Measurements from ENCODE around the gene CASP4.
A peak's percentile ranks its signal among the peaks of the same experiment; 100 is the strongest.

The CASP4 gene

DNA sequence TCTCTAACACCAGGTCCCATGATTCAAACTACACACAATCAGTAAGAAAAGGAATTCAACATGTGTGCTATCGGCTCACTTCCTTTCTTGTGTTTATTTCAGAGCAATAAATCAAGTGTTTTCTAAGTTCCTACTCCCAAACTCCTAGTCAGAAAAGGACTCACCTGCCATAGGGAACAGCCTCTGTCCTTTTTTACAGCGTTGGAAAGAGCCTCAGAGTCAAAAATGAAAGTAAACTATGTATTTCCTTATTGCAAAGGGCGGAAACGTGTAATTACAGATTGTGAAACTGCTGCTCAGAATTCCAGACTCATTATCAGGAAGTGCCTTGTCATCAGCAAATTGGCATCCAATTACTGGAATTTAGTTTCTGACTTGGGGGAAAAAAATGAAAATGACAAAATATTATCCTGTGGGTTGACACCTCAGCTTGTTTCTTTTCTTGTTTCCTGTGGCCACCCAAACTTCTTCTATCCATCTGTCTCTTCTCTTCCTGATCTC lies at the start of gene CASP4:
TSS of gene CASP4 (minus strand) at position 220 of the 501 bp plus-strand sequence. CDS start at position 171, 49 bp downstream.
- Histone ChIP-seq H3K9me3 (ENCODE audit: insufficient read depth, low read length) (peaks cover 7% of the 10 kb centered on the region; the same call in 1 of the 2 replicates), H3K9ac (ENCODE audit: insufficient read length, low read depth) (no peak within 1 kb of the TSS), H3K36me3 (ENCODE audit: insufficient read depth, insufficient read length, low read length) (no peaks in the 10 kb centered on the region), H3K4me3 (ENCODE audit: insufficient read length, low read depth) (no peak within 1 kb of the TSS), H3K4me1 (ENCODE audit: insufficient read depth, insufficient read length) (no peaks in the 10 kb centered on the region), H3K27me3 (ENCODE audit: insufficient read depth, insufficient read length) (no peaks in the 10 kb centered on the region)
- TF ChIP-seq YY1 (IDR thresholded peaks at IDR 0.05; ENCODE audit: insufficient read depth, insufficient read length) = no peak
- no peak for TF ChIP-seq SUZ12 (IDR thresholded peaks at IDR 0.05; ENCODE audit: extremely low read depth, insufficient read depth, insufficient read length)
- TF ChIP-seq ZNF274 (IDR thresholded peaks at IDR 0.05; ENCODE audit: low read depth, low read length) = no peak
- no peak for DNase-seq (ENCODE audit: low read depth, low spot score)

DNA sequence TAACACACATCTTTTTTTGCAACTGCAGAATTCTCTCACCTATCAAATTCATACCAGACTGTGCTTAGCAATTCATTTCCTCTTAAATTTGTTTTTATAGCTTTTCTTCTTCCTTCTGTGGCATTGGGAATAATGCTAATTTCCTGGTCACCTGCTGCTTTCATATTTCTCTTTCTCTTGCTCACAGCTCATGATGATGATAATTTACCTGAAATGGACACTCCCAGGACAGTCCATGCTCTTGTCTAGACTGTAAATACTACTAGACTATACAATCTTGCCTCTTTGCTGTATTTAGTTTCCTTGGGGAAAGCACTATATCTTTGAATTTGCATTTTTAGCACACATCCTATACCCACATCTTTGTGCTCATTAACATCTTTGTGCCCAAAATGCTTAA lies 39.1 kb upstream of the CASP4 start:
- DNase-seq (ENCODE audit: low read depth, low spot score) = no peak
- H3K4me1 ChIP-seq (ENCODE audit: insufficient read depth, insufficient read length) = no peaks in the 10 kb centered on the region
- no peaks in the 10 kb centered on the region for H3K9me3 ChIP-seq (ENCODE audit: insufficient read depth, low read length)
- H3K27me3 ChIP-seq (ENCODE audit: insufficient read depth, insufficient read length) = no peaks in the 10 kb centered on the region
- H3K9ac ChIP-seq (ENCODE audit: insufficient read length, low read depth) = no peak overlapping the region
- no peak overlapping the region for H3K4me3 ChIP-seq (ENCODE audit: insufficient read length, low read depth)
- TF ChIP-seq SUZ12 (IDR thresholded peaks at IDR 0.05; ENCODE audit: extremely low read depth, insufficient read depth, insufficient read length) = no peak
- no peak for TF ChIP-seq ZNF274 (IDR thresholded peaks at IDR 0.05; ENCODE audit: low read depth, low read length)
- TF ChIP-seq YY1 (IDR thresholded peaks at IDR 0.05; ENCODE audit: insufficient read depth, insufficient read length) = no peak
- no peaks in the 10 kb centered on the region for H3K36me3 ChIP-seq (ENCODE audit: insufficient read depth, insufficient read length, low read length)

DNA sequence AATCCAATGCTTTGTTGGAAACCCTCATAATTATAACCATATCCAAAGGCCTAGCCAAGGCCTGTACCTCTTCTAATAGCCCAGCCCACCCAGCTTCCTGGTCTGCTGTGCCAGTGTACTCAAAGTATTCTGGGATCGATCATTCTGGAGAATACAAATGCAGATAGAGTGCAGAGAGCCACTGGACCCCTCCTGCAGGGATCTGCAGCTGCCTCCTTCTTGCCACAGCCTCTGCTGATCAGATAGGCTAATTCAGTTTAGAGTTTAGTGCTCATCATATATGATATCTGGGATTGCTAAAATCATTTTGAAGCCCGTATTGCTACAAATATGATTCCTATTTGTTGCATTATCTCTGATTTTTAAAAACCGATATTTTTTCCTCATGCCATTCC lies 37.1 kb upstream of the CASP4 start:
- Histone ChIP-seq H3K36me3 (ENCODE audit: insufficient read depth, insufficient read length, low read length) (no peaks in the 10 kb centered on the region), H3K4me1 (ENCODE audit: insufficient read depth, insufficient read length) (no peaks in the 10 kb centered on the region), H3K9me3 (ENCODE audit: insufficient read depth, low read length) (no peaks in the 10 kb centered on the region), H3K27me3 (ENCODE audit: insufficient read depth, insufficient read length) (no peaks in the 10 kb centered on the region), H3K4me3 (ENCODE audit: insufficient read length, low read depth) (no peak overlapping the region), H3K9ac (ENCODE audit: insufficient read length, low read depth) (no peak overlapping the region)
- TF ChIP-seq YY1 (IDR thresholded peaks at IDR 0.05; ENCODE audit: insufficient read depth, insufficient read length) = no peak
- no peak for TF ChIP-seq SUZ12 (IDR thresholded peaks at IDR 0.05; ENCODE audit: extremely low read depth, insufficient read depth, insufficient read length)
- no peak for TF ChIP-seq ZNF274 (IDR thresholded peaks at IDR 0.05; ENCODE audit: low read depth, low read length)
- no peak for DNase-seq (ENCODE audit: low read depth, low spot score)

DNA sequence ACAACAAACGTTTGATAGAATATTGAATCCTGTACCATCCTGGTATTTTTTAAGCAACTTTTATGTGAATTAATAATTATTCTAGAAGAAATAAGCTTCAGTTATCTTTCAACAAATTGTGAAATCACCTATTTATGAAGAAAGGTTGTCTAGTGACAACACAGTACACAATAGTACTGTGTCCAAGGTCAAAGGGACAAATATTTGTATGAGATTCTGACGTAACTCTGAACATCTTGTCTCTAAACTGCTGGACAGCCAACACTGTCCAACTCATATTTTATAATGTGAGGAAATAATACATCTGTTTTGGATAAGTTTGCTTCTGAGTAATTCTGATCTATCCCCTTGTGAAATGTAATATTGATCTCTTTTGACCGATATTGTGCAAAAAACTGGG lies 35.6 kb upstream of the CASP4 start:
- no peak for TF ChIP-seq YY1 (IDR thresholded peaks at IDR 0.05; ENCODE audit: insufficient read depth, insufficient read length)
- no peak for TF ChIP-seq SUZ12 (IDR thresholded peaks at IDR 0.05; ENCODE audit: extremely low read depth, insufficient read depth, insufficient read length)
- no peak for TF ChIP-seq ZNF274 (IDR thresholded peaks at IDR 0.05; ENCODE audit: low read depth, low read length)
- DNase-seq (ENCODE audit: low read depth, low spot score) = no peak
- H3K27me3 ChIP-seq (ENCODE audit: insufficient read depth, insufficient read length) = no peaks in the 10 kb centered on the region
- H3K4me1 ChIP-seq (ENCODE audit: insufficient read depth, insufficient read length) = no peaks in the 10 kb centered on the region
- H3K4me3 ChIP-seq (ENCODE audit: insufficient read length, low read depth) = no peak overlapping the region
- no peaks in the 10 kb centered on the region for H3K36me3 ChIP-seq (ENCODE audit: insufficient read depth, insufficient read length, low read length)
- H3K9ac ChIP-seq (ENCODE audit: insufficient read length, low read depth) = no peak overlapping the region
- no peaks in the 10 kb centered on the region for H3K9me3 ChIP-seq (ENCODE audit: insufficient read depth, low read length)

DNA sequence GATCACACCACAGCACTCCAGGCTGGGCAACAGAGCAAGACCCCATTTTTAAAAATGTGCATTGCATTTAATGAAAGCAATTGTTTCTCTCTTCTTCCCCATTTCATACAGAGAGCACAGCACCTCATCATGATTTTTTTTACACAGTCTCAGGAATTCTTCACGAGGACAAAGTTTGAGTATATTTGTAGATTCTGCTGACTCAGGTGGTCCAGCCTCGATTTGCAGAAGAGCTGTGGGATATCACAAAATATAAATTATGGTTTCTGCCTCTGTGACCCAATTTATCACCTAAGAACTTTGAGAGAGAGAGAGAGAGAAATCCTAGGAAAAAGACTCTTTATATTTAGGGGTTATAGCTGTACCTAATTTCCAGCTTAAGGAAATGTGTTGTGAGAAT lies 34.8 kb upstream of the CASP4 start:
- H3K9ac ChIP-seq (ENCODE audit: insufficient read length, low read depth) = no peak overlapping the region
- H3K27me3 ChIP-seq (ENCODE audit: insufficient read depth, insufficient read length) = no peaks in the 10 kb centered on the region
- no peaks in the 10 kb centered on the region for H3K36me3 ChIP-seq (ENCODE audit: insufficient read depth, insufficient read length, low read length)
- DNase-seq (ENCODE audit: low read depth, low spot score) = no peak
- no peak overlapping the region for H3K4me3 ChIP-seq (ENCODE audit: insufficient read length, low read depth)
- no peaks in the 10 kb centered on the region for H3K9me3 ChIP-seq (ENCODE audit: insufficient read depth, low read length)
- TF ChIP-seq YY1 (IDR thresholded peaks at IDR 0.05; ENCODE audit: insufficient read depth, insufficient read length) (no peak), SUZ12 (IDR thresholded peaks at IDR 0.05; ENCODE audit: extremely low read depth, insufficient read depth, insufficient read length) (no peak), ZNF274 (IDR thresholded peaks at IDR 0.05; ENCODE audit: low read depth, low read length) (no peak)
- no peaks in the 10 kb centered on the region for H3K4me1 ChIP-seq (ENCODE audit: insufficient read depth, insufficient read length)

DNA sequence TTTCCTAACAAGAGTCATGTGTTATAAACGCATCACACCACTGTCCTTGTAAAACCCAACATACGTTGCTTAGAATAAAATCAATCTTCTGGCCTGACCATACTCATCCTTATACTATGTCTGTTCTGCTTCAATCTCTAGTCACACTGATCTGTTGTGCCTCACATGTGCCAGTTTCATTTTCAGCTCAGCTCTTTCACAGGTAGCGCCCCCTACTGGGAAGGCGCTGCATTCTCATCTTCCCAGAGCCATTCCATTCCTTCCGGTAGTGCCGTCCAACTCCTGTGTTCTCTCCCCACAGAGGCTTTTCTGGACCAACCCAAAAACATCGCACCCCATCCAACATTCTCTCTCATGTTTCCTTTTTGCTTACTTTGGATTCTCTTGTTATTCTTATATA lies 32.4 kb upstream of the CASP4 start:
- no peaks in the 10 kb centered on the region for H3K36me3 ChIP-seq (ENCODE audit: insufficient read depth, insufficient read length, low read length)
- H3K9me3 ChIP-seq (ENCODE audit: insufficient read depth, low read length) = no peaks in the 10 kb centered on the region
- no peak for TF ChIP-seq ZNF274 (IDR thresholded peaks at IDR 0.05; ENCODE audit: low read depth, low read length)
- no peak for TF ChIP-seq SUZ12 (IDR thresholded peaks at IDR 0.05; ENCODE audit: extremely low read depth, insufficient read depth, insufficient read length)
- no peak for TF ChIP-seq YY1 (IDR thresholded peaks at IDR 0.05; ENCODE audit: insufficient read depth, insufficient read length)
- DNase-seq (ENCODE audit: low read depth, low spot score) = peak; percentile 15
- H3K9ac ChIP-seq (ENCODE audit: insufficient read length, low read depth) = no peak overlapping the region
- no peak overlapping the region for H3K4me3 ChIP-seq (ENCODE audit: insufficient read length, low read depth)
- no peaks in the 10 kb centered on the region for H3K27me3 ChIP-seq (ENCODE audit: insufficient read depth, insufficient read length)
- no peaks in the 10 kb centered on the region for H3K4me1 ChIP-seq (ENCODE audit: insufficient read depth, insufficient read length)

DNA sequence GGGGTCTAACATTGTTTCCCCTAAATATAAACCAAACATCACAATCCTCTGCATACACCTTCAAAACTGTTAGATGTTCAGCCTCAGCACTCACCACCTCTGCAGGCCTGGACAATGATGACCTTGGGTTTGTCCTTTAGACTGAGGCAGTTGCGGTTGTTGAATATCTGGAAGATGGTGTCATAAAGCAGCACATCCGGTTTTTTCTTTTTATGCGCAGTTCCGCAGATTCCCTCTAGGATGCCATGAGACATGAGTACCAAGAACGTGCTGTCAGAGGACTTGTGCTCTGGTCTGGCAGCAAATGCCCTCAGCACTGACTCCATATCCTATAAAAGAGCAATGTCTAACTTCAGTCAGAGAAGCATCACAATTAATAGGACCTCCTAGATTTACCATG lies 31.8 kb upstream of the CASP4 start:
- no peaks in the 10 kb centered on the region for H3K9me3 ChIP-seq (ENCODE audit: insufficient read depth, low read length)
- no peaks in the 10 kb centered on the region for H3K27me3 ChIP-seq (ENCODE audit: insufficient read depth, insufficient read length)
- no peak overlapping the region for H3K9ac ChIP-seq (ENCODE audit: insufficient read length, low read depth)
- no peaks in the 10 kb centered on the region for H3K36me3 ChIP-seq (ENCODE audit: insufficient read depth, insufficient read length, low read length)
- TF ChIP-seq YY1 (IDR thresholded peaks at IDR 0.05; ENCODE audit: insufficient read depth, insufficient read length) (no peak), SUZ12 (IDR thresholded peaks at IDR 0.05; ENCODE audit: extremely low read depth, insufficient read depth, insufficient read length) (no peak), ZNF274 (IDR thresholded peaks at IDR 0.05; ENCODE audit: low read depth, low read length) (no peak)
- H3K4me1 ChIP-seq (ENCODE audit: insufficient read depth, insufficient read length) = no peaks in the 10 kb centered on the region
- no peak for DNase-seq (ENCODE audit: low read depth, low spot score)
- no peak overlapping the region for H3K4me3 ChIP-seq (ENCODE audit: insufficient read length, low read depth)
